ENCODE data around the gene CDH6. TPM values are rescaled to one million over a fixed set of nuclear protein-coding genes. Genes with fewer than 3 reads are reported as not detected.

Gene CDH6
- total and polyA plus RNA-seq, 2 experiments from 2014 or later, result 0.60 to 1.1 TPM

- peaks cover 7% of the 10 kb centered on the region; the same call in 2 of the 3 replicates for H3K9me3 Mint-ChIP-seq
- Histone ChIP-seq H3K79me2 (replicated peaks; ENCODE audit: insufficient read depth) (no peaks in the 10 kb centered on the region), H3K27me3 (ENCODE audit: insufficient read depth) (no peaks in the 10 kb centered on the region), H3F3A (replicated peaks; ENCODE audit: low read depth) (no peaks in the 10 kb centered on the region), H3K4me3 (no peak overlapping the region), H4K20me1 (replicated peaks; ENCODE audit: insufficient read depth) (no peaks in the 10 kb centered on the region), H3K9me2 (ENCODE audit: insufficient read depth) (no peaks in the 10 kb centered on the region), H3K36me3 (ENCODE audit: insufficient read depth) (no peaks in the 10 kb centered on the region), H3K27ac (ENCODE audit: low read depth) (no peak overlapping the region), H3K4me2 (no peak overlapping the region), H2AFZ (no peak overlapping the region), H3K4me1 (ENCODE audit: insufficient read depth) (peaks cover 6% of the 10 kb centered on the region)
- H3K4me3 Mint-ChIP-seq, result no peak overlapping the region
- peaks cover 3% of the 10 kb centered on the region; the same call in 1 of the 3 replicates for H3K36me3 Mint-ChIP-seq (ENCODE audit: low read depth)
- ATAC-seq (no peak), DNase-seq (ENCODE audit: low spot score) (no peak)
- H3K4me1 Mint-ChIP-seq, result peaks cover 10% of the 10 kb centered on the region
- no peaks in the 10 kb centered on the region for H3K27me3 Mint-ChIP-seq (ENCODE audit: insufficient read depth, low read depth, poor library complexity)
- H3K27ac Mint-ChIP-seq, result no peak overlapping the region
- TF ChIP-seq ZNF462 (CRISPR knock-in tag; IDR thresholded peaks at IDR 0.05) (no peak), EZH2phosphoT487 (IDR thresholded peaks at IDR 0.05; ENCODE audit: unreplicated experiment) (no peak)
Observed at GRCh38 chr5:31301833-31302232, 108.3 kb downstream of the CDH6 start.

- ATAC-seq, result no peak
- H3K4me1 Mint-ChIP-seq, result peaks cover 10% of the 10 kb centered on the region
- peaks cover 3% of the 10 kb centered on the region; the same call in 1 of the 3 replicates for H3K36me3 Mint-ChIP-seq (ENCODE audit: low read depth)
Observed at GRCh38 chr5:31303688-31304087, 110.2 kb downstream of the CDH6 start.

More at GRCh38 chr5:31303688-31304087, 110.2 kb downstream of the CDH6 start:
- H2AFZ ChIP-seq, result no peak overlapping the region
- no peaks in the 10 kb centered on the region for H4K20me1 ChIP-seq (replicated peaks; ENCODE audit: insufficient read depth)
- no peaks in the 10 kb centered on the region for H3K27me3 Mint-ChIP-seq (ENCODE audit: insufficient read depth, low read depth, poor library complexity)
- no peaks in the 10 kb centered on the region for H3F3A ChIP-seq (replicated peaks; ENCODE audit: low read depth)
- no peak overlapping the region for H3K27ac Mint-ChIP-seq
- H3K4me2 ChIP-seq, result no peak overlapping the region
- no peaks in the 10 kb centered on the region for H3K9me2 ChIP-seq (ENCODE audit: insufficient read depth)
- no peak for DNase-seq (ENCODE audit: low spot score)
- no peaks in the 10 kb centered on the region for H3K79me2 ChIP-seq (replicated peaks; ENCODE audit: insufficient read depth)
- H3K36me3 ChIP-seq (ENCODE audit: insufficient read depth), result no peaks in the 10 kb centered on the region
- no peak overlapping the region for H3K4me3 ChIP-seq
- no peak overlapping the region for H3K27ac ChIP-seq (ENCODE audit: low read depth)
- no peak for TF ChIP-seq ZNF114 (CRISPR knock-in tag; IDR thresholded peaks at IDR 0.05)
- no peak for TF ChIP-seq ZNF331 (CRISPR knock-in tag; IDR thresholded peaks at IDR 0.05; ENCODE audit: low read depth)
- H3K9me3 Mint-ChIP-seq, result peaks cover 7% of the 10 kb centered on the region; the same call in 2 of the 3 replicates
- H3K4me1 ChIP-seq (ENCODE audit: insufficient read depth), result peaks cover 6% of the 10 kb centered on the region
- H3K4me3 Mint-ChIP-seq, result no peak overlapping the region
- H3K27me3 ChIP-seq (ENCODE audit: insufficient read depth), result no peaks in the 10 kb centered on the region
